ENCODE measurements around the gene PNLIPRP2.

- TF ChIP-seq CTCF (IDR thresholded peaks at IDR 0.05) = no peak
- no peak for TF ChIP-seq FOXK1 (CRISPR knock-in tag; IDR thresholded peaks at IDR 0.05)
- TF ChIP-seq, protein P1, sequence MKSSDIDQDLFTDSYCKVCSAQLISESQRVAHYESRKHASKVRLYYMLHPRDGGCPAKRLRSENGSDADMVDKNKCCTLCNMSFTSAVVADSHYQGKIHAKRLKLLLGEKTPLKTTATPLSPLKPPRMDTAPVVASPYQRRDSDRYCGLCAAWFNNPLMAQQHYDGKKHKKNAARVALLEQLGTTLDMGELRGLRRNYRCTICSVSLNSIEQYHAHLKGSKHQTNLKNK (CRISPR knock-in tag; IDR thresholded peaks at IDR 0.05) = no peak
- TF ChIP-seq E2F5 (CRISPR knock-in tag; IDR thresholded peaks at IDR 0.05) = no peak
Measured at GRCh38 chr10:116594525-116595035, 26.2 kb upstream of the PNLIPRP2 start.
